HG03439 (cell line): ENCODE results near the gene FAM234A.
"Not testable (repeated sequence)": the region's sequence is repeated elsewhere in the genome, so short reads cannot be mapped to it uniquely, and the experiment has no call there.

Source experiments
- ATAC-seq: cut with Tn5 transposase; IDR thresholded peaks from one replicate; pipeline ENCODE4 v1.9.1; 2021; ENCODE audit warnings: mild to moderate bottlenecking, moderate library complexity; ENCODE audit not compliant: unreplicated experiment

FAM234A gene

DNA sequence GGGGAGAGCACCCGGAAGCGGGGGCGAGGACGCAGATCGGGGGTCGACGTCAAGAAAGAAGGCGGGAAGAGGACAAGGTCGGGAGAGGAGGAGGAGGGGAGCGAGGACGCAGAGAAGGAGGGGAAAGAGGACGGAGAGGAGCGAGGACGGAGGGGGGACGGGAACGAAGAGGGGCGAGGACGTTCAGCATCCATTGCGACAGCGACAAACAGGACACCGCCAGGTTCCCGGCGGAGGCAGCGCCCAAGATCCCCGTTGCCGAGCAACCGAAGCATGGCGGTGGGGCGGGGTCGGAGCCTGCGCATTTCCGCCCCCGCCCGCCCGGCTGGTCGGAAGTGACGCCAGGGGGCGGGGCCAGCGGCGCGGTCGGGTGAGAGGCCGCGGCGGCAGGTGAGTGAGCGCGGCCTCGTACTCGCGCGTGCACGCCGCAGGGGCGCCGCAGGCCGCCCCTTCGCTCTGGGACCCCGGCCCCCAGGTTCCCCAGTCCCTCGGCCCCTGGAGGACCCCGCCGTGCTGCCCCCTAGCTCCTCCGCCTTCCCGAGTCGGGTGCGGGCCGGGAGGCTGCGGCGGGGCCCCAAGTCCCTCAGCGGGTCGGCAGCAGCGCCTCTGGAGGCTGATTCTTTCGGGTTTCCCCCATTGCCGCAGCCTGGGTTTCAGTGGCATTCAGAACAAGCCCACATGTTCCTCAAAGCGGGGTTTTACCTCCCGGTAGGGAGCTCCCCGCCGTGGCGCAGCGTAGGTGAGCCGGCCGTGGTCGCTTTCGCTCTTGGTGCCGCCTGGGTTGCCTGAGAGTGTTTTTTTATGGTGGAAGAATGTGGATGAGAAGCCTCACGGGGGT, at the start of gene FAM234A:
FAM234A (plus strand) TSS at position 354 of the 838 bp plus-strand sequence. CDS start 19,593 bp downstream, outside the sequence.
- ATAC-seq, result peak; percentile 80

DNA sequence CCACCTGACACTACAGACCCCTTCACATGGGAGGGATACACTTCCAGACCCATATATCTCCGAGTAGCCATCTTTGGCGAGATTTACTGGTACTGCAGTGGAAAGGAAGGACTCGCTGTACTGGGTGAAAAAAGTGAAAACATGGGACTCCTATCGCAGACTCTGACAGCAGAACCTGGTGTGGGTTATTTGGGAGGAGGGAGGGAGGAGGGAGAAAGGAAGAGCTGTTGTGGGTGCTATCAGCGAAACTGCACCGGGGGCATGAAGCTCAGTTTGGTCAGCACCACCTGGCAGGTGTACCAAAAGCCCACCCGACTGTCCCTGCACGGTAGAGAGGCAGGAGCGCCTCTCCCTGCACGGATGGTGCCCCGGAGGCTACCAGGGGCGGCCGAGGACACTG, 49.4 kb upstream of the FAM234A start:
- no peak for ATAC-seq

GRCh38 chr16:185691-186090, 48.9 kb upstream of the FAM234A start:
- ATAC-seq, result no peak

- ATAC-seq, result no peak
Observed at GRCh38 chr16:187330-187729, 47.3 kb upstream of the FAM234A start.

DNA sequence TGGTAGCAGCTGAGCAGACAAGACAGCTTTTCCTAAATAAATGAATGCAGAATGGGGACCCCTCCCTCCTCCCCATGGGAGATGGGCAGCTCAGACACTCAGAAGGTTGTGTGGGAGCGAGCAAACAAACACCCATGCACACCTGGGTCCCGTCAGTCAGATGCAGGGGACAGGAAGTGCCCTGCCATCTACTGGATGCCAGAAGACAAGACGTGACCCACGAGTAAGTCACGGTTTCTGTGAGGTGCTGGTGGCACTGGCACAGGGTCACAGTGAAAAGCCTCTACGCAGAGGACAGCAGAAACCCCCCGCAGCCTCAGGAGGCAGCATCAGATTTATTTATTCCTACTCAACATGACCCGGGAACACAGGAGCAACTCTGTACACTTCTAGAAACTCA, 45.9 kb upstream of the FAM234A start:
- no peak for ATAC-seq

- no peak for ATAC-seq
Observed at GRCh38 chr16:189604-190186, 44.9 kb upstream of the FAM234A start.

- ATAC-seq, result no peak
Observed at GRCh38 chr16:191831-192230, 42.8 kb upstream of the FAM234A start.

DNA sequence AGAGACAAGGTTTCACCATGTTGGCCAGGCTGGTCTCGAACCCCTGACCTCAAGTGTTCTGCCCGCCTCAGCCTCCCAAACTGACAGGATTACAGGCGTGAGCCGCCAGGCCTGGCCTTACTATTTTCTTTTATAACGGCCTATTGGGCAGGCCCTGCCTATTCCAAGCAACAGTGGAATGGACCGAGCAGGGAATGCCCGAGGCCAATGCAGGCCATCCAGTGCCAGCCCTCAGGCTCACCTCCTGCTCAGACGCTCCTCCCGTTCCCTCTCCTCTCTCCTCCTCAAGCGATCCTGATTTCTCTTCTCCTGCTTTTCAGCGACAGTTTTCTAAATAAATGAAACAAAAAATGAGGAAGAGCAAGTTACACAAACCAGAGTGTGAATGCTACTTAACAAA, 41.9 kb upstream of the FAM234A start:
- no peak for ATAC-seq

GRCh38 chr16:193441-193840, 41.2 kb upstream of the FAM234A start:
- no peak for ATAC-seq

GRCh38 chr16:194516-194915, 40.1 kb upstream of the FAM234A start:
- no peak for ATAC-seq

DNA sequence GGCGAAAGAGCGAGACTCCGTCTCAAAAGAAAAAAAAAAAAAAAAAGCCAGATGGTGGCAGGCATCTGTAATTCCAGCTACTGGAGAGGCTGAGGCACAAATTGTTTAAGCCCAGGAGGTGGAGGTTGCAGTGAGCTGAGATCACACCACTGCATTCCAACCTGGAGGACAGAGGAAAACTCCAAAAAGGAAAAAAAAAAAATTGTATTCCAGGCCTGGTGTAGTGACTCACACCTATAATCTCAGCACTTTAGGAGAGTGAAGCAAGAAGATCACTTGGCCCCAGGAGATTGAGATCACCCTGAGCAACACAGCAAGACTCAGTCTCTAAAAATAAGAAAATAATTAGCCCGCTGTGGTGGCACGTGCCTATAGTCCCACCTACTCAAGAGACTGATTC, 34.2 kb upstream of the FAM234A start:
- ATAC-seq, result no peak

DNA sequence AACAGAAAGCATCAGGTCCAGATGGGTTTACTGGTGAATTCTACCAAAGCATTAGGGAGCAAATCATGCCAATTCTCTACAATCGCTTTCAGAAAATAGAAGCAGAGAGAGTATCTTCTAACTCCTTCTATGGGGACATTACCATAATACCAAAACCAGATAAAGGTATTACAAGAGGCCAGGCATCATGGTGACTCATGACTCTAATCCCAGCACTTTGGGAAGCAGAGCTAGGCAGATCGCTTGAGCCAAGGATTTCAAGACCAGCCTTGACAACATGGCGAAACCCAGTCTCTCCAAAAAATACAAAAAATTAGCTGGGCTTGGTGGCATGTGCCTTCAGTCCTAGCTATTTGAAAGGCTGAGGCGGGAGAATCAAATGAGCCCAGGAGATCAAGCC, 31.4 kb upstream of the FAM234A start:
- ATAC-seq, result no peak

- not testable (repeated sequence) for ATAC-seq
Observed at GRCh38 chr16:204046-204445, 30.6 kb upstream of the FAM234A start.

DNA sequence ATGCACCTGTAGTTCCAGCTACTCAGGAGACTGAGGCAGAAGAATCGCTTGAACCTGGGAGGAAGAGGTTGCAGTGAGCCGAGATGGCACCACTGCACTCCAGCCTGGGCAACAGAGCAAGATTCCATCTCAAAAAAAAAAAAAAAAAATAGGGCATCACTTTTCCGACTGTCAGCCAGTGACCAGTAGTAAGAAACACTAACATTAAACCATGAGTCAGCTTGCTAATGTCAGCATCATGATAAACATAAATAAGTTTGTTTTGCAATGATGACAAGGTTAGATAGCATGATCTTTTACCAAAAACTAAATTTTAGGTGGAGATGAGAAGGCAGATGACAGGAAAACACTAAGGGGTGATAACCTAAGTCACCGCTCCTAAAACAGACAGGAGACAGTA, 25.3 kb upstream of the FAM234A start:
- not testable (repeated sequence) for ATAC-seq

DNA sequence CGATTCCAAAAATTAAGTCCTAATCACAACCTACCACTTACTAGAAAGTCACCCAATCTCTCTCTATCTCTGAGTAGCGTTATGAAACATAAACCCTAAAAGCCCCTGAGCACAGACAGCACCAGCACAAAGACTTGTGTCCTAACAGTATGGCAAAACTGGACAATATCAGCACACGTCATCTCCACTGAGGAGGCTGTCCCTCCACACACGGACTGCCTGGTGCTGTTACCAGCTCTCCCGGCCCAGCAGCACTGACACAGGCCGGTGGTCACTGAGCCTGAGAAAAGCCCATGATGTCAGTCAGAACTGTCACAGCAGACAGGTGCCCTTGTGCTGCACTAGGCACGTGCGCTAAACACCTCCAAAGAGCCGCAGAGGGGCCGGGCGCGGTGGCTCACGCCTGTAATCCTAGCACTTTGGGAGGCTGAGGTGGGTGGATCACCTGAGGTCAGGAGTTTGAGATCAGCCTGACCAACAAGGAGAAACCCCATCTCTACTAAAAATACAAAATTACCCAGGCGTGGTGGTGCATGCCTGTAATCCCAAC, 22.9 kb upstream of the FAM234A start:
- not testable (repeated sequence) for ATAC-seq

- ATAC-seq, result no peak
Observed at GRCh38 chr16:212999-213398, 21.6 kb upstream of the FAM234A start.

DNA sequence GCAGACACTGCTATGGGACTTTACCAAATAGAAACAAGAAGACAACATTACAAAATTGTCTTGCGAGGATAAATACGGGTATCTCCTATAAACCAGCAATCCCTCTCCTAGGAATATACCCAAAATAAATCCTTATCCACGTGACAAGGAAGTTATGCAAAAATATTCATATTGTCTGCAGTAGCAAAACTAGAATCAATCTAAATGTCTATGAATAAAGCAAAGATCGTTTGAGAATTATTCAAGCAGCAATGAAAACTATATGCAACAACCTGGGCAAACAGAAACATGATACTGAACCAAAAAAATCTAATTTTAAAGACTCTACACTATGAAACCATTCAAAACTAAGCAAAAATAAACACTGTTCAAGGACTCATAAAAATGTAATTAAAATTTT, 14.6 kb upstream of the FAM234A start:
- ATAC-seq, result no peak

DNA sequence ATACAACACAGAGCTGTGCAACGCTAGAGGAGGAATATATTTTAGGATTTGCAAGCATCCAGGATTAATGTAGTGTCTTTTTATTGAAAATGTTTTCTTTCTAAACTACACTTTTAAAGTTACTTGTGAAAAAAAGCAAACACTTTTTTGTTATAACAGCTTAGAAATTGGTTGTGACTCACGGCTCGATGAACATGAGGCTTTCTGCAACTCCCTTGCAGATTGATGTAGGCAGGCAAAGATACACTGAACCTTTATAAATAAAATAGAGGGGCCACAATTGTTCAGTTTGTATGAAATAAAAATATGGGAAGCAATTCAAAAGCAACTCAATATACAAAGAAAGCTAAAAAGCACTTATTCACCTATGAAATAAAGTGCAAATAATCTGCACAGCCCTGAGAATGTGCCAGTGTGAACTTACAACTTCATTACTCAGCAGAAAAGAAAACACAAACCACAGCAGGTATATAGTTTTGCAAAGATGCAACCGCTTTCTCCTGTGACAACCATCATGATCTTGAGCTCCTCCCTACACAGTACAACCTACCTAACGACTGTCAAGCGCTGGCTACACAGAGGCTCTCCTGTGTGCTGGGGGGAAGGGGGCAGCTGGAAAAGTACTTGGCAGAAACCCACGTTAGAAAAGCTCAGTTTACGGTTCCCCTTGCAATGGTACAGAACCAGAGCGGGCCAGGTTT, 6.3 kb upstream of the FAM234A start:
- ATAC-seq, result peak; percentile 21

GRCh38 chr16:228852-229730, 5.5 kb upstream of the FAM234A start, which contains the start of gene LUC7L:
Gene LUC7L (minus strand): TSS chr16:229449. CDS start chr16:229339, 110 bp downstream.
- peak; percentile 78 for ATAC-seq

- no peak for ATAC-seq
Observed at GRCh38 chr16:229731-230281, 4.8 kb upstream of the FAM234A start.
